Measurements from ENCODE around the gene CCDC61. TPM values are rescaled to one million over a fixed set of nuclear protein-coding genes. Genes with fewer than 3 reads are reported as not detected.

Gene CCDC61
- total and polyA plus RNA-seq, 8 donors = 4.9 to 19.9 (median 9.0) TPM

- ATAC-seq (no peak), DNase-seq (peak in 1 of 6 donors; percentile 34), FAIRE-seq (no peak)
- no peaks in the 10 kb centered on the region for H3K4me1 ChIP-seq
- H3K4me3 ChIP-seq = no peak overlapping the region
- WGBS, 2 donors = 88 to 94% methylated on average over 13 of the region's 13 CpGs
- no peaks in the 10 kb centered on the region for H3K27me3 ChIP-seq
- H3K36me3 ChIP-seq = no peaks in the 10 kb centered on the region
- no peaks in the 10 kb centered on the region for H3K9me3 ChIP-seq
- intact Hi-C loops (cut with DNase I) = no loop called here
- TF ChIP-seq, protein P1, sequence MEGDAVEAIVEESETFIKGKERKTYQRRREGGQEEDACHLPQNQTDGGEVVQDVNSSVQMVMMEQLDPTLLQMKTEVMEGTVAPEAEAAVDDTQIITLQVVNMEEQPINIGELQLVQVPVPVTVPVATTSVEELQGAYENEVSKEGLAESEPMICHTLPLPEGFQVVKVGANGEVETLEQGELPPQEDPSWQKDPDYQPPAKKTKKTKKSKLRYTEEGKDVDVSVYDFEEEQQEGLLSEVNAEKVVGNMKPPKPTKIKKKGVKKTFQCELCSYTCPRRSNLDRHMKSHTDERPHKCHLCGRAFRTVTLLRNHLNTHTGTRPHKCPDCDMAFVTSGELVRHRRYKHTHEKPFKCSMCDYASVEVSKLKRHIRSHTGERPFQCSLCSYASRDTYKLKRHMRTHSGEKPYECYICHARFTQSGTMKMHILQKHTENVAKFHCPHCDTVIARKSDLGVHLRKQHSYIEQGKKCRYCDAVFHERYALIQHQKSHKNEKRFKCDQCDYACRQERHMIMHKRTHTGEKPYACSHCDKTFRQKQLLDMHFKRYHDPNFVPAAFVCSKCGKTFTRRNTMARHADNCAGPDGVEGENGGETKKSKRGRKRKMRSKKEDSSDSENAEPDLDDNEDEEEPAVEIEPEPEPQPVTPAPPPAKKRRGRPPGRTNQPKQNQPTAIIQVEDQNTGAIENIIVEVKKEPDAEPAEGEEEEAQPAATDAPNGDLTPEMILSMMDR (IDR thresholded peaks at IDR 0.05) = no peak
- H3K27ac ChIP-seq = no peak overlapping the region
Measured at GRCh38 chr19:46006411-46006810, 11.1 kb downstream of the CCDC61 start.

GRCh38 chr19:46009530-46010510 is 14.6 kb downstream of the CCDC61 start:
- Histone ChIP-seq H3K4me3 (no peak overlapping the region), H3K27ac (no peak overlapping the region), H3K4me1 (peaks cover 0 to 5% (median 0%) of the 10 kb centered on the region in 3 donors), H3K9me3 (no peaks in the 10 kb centered on the region), H3K27me3 (no peaks in the 10 kb centered on the region), H3K36me3 (no peaks in the 10 kb centered on the region)
- DNase-seq (peak; percentile 34 to 90 (median 74)), FAIRE-seq (no peak), ATAC-seq (peak; percentile 87 to 96 (median 92))
- intact Hi-C loops (cut with DNase I) = loop anchor here in 1 of 3 donors (10.0 kb wide), 1 partner anchor 195 kb away; the partner anchor contains the start of gene RSPH6A
- WGBS, 2 donors = 48 to 49% methylated on average over 24 to 28 of the region's 28 CpGs
- TF ChIP-seq, protein P1 (IDR thresholded peaks at IDR 0.05) = peak; percentile 77 to 93 (median 88)

GRCh38 chr19:46014534-46014933 is 19.3 kb downstream of the CCDC61 start:
- intact Hi-C loops (cut with DNase I) = loop anchor here in 1 of 3 donors (10.0 kb wide), 1 partner anchor 200 kb away; the partner anchor contains the start of gene RSPH6A
- 29 to 30% methylated on average over 8 of the region's 8 CpGs for WGBS, 2 donors
- H3K36me3 ChIP-seq = no peaks in the 10 kb centered on the region
- no peaks in the 10 kb centered on the region for H3K27me3 ChIP-seq
- ATAC-seq (no peak), FAIRE-seq (no peak), DNase-seq (peak in 1 of 6 donors; percentile 23)
- TF ChIP-seq, protein P1 (IDR thresholded peaks at IDR 0.05) = no peak
- H3K4me1 ChIP-seq = peaks cover 0 to 8% (median 3%) of the 10 kb centered on the region in 3 donors
- H3K27ac ChIP-seq = no peak overlapping the region
- H3K9me3 ChIP-seq = no peaks in the 10 kb centered on the region
- H3K4me3 ChIP-seq = peak overlapping the region in 2 of 4 donors; percentile 29 to 60

DNA sequence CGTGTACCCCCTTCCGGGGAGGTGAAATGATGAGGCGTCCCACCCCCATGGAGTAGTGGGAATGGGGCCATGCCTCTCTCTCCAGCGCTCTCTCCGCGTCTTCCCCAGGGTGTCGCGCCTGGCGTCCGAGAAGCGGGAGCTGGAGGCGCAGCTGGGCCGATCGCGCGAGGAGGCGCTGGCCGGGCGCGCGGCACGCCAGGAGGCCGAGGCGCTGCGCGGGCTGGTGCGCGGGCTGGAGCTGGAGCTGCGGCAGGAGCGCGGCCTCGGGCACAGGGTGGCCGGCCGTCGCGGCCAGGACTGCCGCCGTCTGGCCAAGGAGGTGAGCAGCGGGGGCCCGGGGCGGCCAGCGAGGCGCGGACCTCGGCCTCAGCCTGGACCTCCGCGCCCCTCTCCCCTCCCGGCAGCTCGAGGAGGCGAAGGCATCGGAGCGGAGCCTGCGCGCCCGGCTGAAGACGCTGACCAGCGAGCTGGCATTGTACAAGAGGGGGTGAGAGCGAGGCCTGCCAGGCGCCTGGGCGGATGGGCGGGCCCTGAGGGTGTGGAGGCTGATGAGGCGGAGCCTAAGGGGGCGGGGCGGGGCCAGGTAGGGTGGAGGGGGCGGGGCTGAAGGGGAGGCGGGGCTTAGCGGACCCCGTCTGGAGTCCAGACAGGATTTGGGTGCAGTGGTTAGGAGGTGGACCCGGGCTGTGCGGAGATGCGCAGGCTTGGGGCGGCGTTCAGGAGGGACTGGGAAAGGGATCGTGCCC is 19.8 kb downstream of the CCDC61 start:
- H3K27ac ChIP-seq = no peak overlapping the region
- ATAC-seq (peak; percentile 81 to 89 (median 88)), DNase-seq (peak; percentile 74 to 94 (median 86)), FAIRE-seq (no peak)
- intact Hi-C loops (cut with DNase I) = loop anchor here in 2 of 3 donors (5.0 to 10.0 kb wide), 2 partner anchors 198 to 200 kb away; partner anchors contain the start of gene RSPH6A (in 2 of the 2)
- peaks cover 0 to 8% (median 3%) of the 10 kb centered on the region in 3 donors for H3K4me1 ChIP-seq
- H3K36me3 ChIP-seq = no peaks in the 10 kb centered on the region
- WGBS, 2 donors = 7 to 8% methylated on average over 55 to 74 of the region's 74 CpGs
- H3K9me3 ChIP-seq = no peaks in the 10 kb centered on the region
- no peaks in the 10 kb centered on the region for H3K27me3 ChIP-seq
- peak overlapping the region in 2 of 4 donors; percentile 29 to 60 for H3K4me3 ChIP-seq
- TF ChIP-seq, protein P1 (IDR thresholded peaks at IDR 0.05) = no peak

Measured in pancreas (tissue), 10 donors.